Parathyroid adenoma (tissue), 2 donors: ENCODE measurements around the gene RGS6.

Experiments
- H2AFZ ChIP-seq: fragments of 300-600 bp; sonication (generic); one replicate; pipeline ENCODE4 v1.7.0; 2017; ENCODE audit warnings: antibody characterized with exemption, mild to moderate bottlenecking
- H3K27ac ChIP-seq: fragments of 300-600 bp; sonication (generic); one replicate; pipeline ENCODE4 v1.7.0; 2017
- H3K27me3 ChIP-seq: fragments of 300-600 bp; sonication (generic); one replicate; pipeline ENCODE4 v1.7.0; 2017; ENCODE audit warnings: low read length; ENCODE audit not compliant: control insufficient read depth, insufficient read depth
- H3K36me3 ChIP-seq: fragments of 300-600 bp; sonication (generic); one replicate; pipeline ENCODE4 v1.7.0; 2017; ENCODE audit warnings: low read length; ENCODE audit not compliant: control insufficient read depth, insufficient read depth
- H3K4me1 ChIP-seq: fragments of 300-600 bp; sonication (generic); one replicate; pipeline ENCODE4 v1.7.0; 2017; ENCODE audit warnings: control low read depth
- H3K4me2 ChIP-seq: fragments of 300-600 bp; sonication (generic); one replicate; pipeline ENCODE4 v1.7.0; 2017; ENCODE audit warnings: low read length
- H3K4me3 ChIP-seq: fragments of 300-600 bp; sonication (generic); one replicate; pipeline ENCODE4 v1.7.0; 2017; ENCODE audit warnings: low read depth, low read length
- H3K79me2 ChIP-seq: fragments of 300-600 bp; sonication (generic); one replicate; pipeline ENCODE4 v1.7.0; 2017; ENCODE audit warnings: control low read depth
- H3K9ac ChIP-seq: fragments of 300-600 bp; sonication (generic); one replicate; pipeline ENCODE4 v1.7.0; 2017; ENCODE audit warnings: mild to moderate bottlenecking
- H3K9me3 ChIP-seq: fragments of 300-600 bp; sonication (generic); one replicate; pipeline ENCODE4 v1.7.0; 2017; ENCODE audit warnings: low read length; ENCODE audit not compliant: control insufficient read depth
- TF ChIP-seq, protein P1 (sequence below): fragments of 300-600 bp; sonication (generic); IDR thresholded peaks from one replicate; pipeline ENCODE4 v1.7.0; 2017; ENCODE audit warnings: antibody characterized with exemption, mild to moderate bottlenecking
- donor health status: primary hyperparathyroidism.

Gene RGS6

DNA sequence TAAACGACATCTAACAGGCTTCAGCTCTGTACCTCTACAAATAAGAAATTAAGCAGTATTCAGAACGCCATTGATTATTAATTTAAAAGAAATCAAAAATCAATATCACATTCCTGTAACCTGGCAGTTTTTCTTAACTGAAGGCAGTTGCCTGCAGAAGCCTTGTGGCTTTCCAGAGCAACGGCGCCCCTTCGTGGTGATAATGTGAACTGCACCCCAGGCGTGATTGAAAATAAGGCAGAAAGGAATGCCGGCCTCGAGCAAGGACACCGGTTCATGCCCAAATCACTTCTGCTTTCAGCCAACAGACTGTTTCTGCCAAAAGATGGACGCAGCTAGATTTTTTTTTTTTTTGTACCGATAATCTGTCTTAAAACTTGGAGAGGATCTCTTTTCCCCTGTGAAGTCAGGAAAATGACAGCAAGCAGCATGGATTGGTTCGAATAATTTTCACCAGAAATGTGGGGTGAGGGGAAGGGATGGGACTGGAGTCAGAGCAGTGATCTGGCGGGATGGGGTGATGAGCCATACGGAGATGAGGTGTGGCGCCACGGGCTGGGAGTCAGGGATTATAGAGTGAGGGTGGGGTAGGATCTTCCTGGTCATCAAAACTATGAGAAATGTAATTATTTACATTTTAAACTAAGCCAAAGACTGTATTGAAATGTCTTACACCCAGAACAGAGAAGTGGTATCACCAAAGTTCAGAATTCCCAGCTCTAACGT, 488.7 kb downstream of the RGS6 start:
- H2AFZ ChIP-seq, result no peak overlapping the region
- H3K79me2 ChIP-seq, result no peaks in the 10 kb centered on the region
- no peak overlapping the region for H3K9ac ChIP-seq
- no peak overlapping the region for H3K4me2 ChIP-seq
- no peaks in the 10 kb centered on the region for H3K9me3 ChIP-seq
- no peaks in the 10 kb centered on the region for H3K36me3 ChIP-seq
- TF ChIP-seq, protein P1, sequence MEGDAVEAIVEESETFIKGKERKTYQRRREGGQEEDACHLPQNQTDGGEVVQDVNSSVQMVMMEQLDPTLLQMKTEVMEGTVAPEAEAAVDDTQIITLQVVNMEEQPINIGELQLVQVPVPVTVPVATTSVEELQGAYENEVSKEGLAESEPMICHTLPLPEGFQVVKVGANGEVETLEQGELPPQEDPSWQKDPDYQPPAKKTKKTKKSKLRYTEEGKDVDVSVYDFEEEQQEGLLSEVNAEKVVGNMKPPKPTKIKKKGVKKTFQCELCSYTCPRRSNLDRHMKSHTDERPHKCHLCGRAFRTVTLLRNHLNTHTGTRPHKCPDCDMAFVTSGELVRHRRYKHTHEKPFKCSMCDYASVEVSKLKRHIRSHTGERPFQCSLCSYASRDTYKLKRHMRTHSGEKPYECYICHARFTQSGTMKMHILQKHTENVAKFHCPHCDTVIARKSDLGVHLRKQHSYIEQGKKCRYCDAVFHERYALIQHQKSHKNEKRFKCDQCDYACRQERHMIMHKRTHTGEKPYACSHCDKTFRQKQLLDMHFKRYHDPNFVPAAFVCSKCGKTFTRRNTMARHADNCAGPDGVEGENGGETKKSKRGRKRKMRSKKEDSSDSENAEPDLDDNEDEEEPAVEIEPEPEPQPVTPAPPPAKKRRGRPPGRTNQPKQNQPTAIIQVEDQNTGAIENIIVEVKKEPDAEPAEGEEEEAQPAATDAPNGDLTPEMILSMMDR, result peak; percentile 88
- H3K27me3 ChIP-seq, result no peaks in the 10 kb centered on the region
- no peaks in the 10 kb centered on the region for H3K4me1 ChIP-seq
- H3K27ac ChIP-seq, result no peak overlapping the region
- no peak overlapping the region for H3K4me3 ChIP-seq

DNA sequence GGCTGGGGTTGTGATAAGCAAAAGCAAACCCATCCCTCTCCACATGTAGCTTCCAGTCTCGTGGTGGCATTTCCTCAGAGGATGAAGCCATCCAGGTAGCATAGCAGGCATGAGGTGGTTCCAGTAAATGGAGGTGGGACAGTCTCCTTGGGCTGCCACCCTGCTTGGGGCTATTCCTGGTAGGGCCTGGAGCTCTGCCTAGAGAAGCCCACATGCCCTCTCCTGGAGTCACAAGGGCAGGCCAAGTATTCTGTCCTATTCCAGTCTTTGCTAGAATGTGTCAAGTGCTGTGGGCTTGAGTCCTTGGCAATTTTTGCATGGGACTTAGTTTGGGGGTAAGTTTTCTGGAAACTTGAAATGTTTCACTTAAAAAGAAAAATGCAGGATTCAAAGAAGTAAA, 491.7 kb downstream of the RGS6 start:
- TF ChIP-seq, protein P1, result no peak
- Histone ChIP-seq H3K36me3 (no peaks in the 10 kb centered on the region), H3K4me2 (no peak overlapping the region), H3K9me3 (no peaks in the 10 kb centered on the region), H3K27ac (no peak overlapping the region), H3K4me1 (no peaks in the 10 kb centered on the region), H2AFZ (no peak overlapping the region), H3K4me3 (no peak overlapping the region), H3K27me3 (no peaks in the 10 kb centered on the region), H3K9ac (no peak overlapping the region), H3K79me2 (no peaks in the 10 kb centered on the region)

DNA sequence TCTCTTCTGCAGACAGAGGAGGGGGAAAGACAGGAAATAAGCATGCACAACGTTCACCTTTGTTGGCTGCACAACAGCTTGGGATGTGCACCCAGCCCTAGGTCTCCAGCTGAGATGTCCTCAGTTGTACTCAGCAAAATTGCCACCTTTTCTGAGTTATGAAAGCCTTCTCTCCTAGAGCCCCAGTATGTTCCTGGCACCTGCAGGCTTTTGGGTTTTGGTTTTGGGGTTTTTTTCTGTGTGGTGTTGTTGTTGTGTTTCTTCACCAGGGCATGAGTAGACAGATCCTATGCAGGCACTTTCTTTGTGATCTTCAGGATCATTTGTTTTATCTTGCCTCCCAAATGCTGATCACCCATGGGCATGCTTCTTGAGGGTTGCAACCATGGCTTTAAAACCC, 498.2 kb downstream of the RGS6 start:
- Histone ChIP-seq H3K4me1 (no peaks in the 10 kb centered on the region), H3K9me3 (no peaks in the 10 kb centered on the region), H3K27ac (no peak overlapping the region), H3K36me3 (no peaks in the 10 kb centered on the region), H3K4me3 (no peak overlapping the region), H3K4me2 (no peak overlapping the region), H2AFZ (no peak overlapping the region), H3K79me2 (no peaks in the 10 kb centered on the region), H3K9ac (no peak overlapping the region), H3K27me3 (no peaks in the 10 kb centered on the region)
- TF ChIP-seq, protein P1, result no peak

DNA sequence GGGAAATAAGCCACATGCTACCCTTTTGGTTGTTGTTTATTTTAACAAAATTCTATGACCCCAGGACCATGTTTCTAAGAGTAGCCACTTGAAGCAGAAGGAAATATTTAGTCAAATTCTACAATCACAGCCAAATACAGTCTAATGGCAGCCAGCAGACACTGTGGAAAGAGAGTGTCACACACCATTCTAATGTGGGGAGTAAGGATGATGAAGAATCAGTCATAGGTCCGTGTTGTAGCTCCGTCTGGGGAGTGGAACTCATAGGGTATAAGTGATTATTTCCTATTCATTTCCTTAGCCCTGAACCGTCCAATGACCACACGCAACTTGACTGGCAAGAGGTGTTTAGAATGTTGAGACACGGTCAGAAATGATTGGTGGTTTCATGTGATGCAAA, 500.5 kb downstream of the RGS6 start:
- Histone ChIP-seq H3K4me3 (no peak overlapping the region), H3K36me3 (no peaks in the 10 kb centered on the region), H3K9ac (no peak overlapping the region), H3K4me1 (no peaks in the 10 kb centered on the region), H3K79me2 (no peaks in the 10 kb centered on the region), H3K4me2 (no peak overlapping the region), H3K27ac (no peak overlapping the region), H3K9me3 (no peaks in the 10 kb centered on the region), H3K27me3 (no peaks in the 10 kb centered on the region), H2AFZ (no peak overlapping the region)
- TF ChIP-seq, protein P1, result no peak

DNA sequence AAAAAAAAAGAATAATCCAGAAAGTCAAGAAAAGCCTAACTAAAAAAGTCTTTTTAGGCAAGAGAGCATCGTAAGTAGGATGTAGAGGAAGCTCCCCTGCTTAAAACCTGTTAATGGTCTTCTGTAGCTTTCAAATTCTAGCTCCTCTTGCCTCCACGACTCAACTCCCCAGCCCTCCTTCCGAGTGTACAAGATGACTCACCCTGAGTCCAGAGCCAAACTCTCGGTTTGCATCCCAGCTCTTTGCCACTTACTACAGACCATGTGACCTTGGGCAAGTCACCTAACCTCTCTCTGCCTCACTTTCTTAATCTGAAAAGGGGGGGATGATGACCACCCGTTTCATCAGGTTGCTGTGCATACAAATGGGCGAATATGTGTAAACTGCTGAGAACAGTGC, 501.3 kb downstream of the RGS6 start:
- Histone ChIP-seq H3K27ac (no peak overlapping the region), H3K4me1 (no peaks in the 10 kb centered on the region), H3K9ac (no peak overlapping the region), H3K9me3 (no peaks in the 10 kb centered on the region), H3K79me2 (no peaks in the 10 kb centered on the region), H3K4me3 (no peak overlapping the region), H3K27me3 (no peaks in the 10 kb centered on the region), H3K36me3 (no peaks in the 10 kb centered on the region), H2AFZ (no peak overlapping the region), H3K4me2 (no peak overlapping the region)
- TF ChIP-seq, protein P1, result no peak
